HCT116 (cell line): Measurements from ENCODE around the gene KIAA0930. TPM values are rescaled to one million over a fixed set of nuclear protein-coding genes. Genes with fewer than 3 reads are reported as not detected.

Source experiments
- ATAC-seq: fragments of 200-7000 bp; cut with Tn5 transposase; 2 replicates; pipeline ENCODE4 v1.9.1; 2020; ENCODE audit warnings: mild to moderate bottlenecking, moderate library complexity
- BruUV-seq: library from RNA; stranded (reverse); fragments of 400-500 nt; replicated peaks from 2 replicates; lab custom pipeline; 2021; lab: Mats Ljungman, UMichigan
- CTCF ChIA-PET: fragments of 300-600 bp; sonication (Branson Sonifier 250); formaldehyde crosslinking; loops from one replicate; lab custom pipeline; 2021; ENCODE audit warnings: antibody characterized with exemption; lab: Charles Lee
- POLR2A ChIA-PET: fragments of 300-600, 350-600 bp; sonication (Branson Sonifier 250); formaldehyde crosslinking; loops from one replicate; lab custom pipeline; 2021; ENCODE audit warnings: antibody characterized with exemption; lab: Charles Lee
- RAD21 ChIA-PET, 2 experiments: fragments of 300-600 bp; sonication (Branson Sonifier 250); formaldehyde crosslinking; loops; one replicate each; lab custom pipeline; 2023; ENCODE audit warnings: low total read pairs in 2 of 2; ENCODE audit not compliant: uncharacterized antibody in 2 of 2, unreplicated experiment in 2 of 2, low non-redundant PET in 1 of 2; lab: Charles Lee
- DNase-seq: peaks from one replicate; pipeline ENCODE4 v3.0.0-alpha.2; 2010; ENCODE audit warnings: low read depth, low spot score
- H2AFZ ChIP-seq: fragments of 200-600 bp; shearing (Covaris generic), sonication (generic); 2 replicates; pipeline ENCODE4 v1.6.1; 2017; ENCODE audit warnings: low read depth, mixed run types, mixed read lengths, antibody characterized with exemption, low read length; ENCODE audit not compliant: poor library complexity, severe bottlenecking
- H3K27ac ChIP-seq: 2 replicates; pipeline ENCODE4 v1.5.1; 2012; ENCODE audit warnings: low read depth, low read length
- H3K27me3 ChIP-seq: fragments of 200-600 bp; sonication (generic); 2 replicates; pipeline ENCODE4 v1.6.1; 2016; ENCODE audit warnings: mixed run types, low read length, mixed read lengths; ENCODE audit not compliant: insufficient read depth
- H3K36me3 ChIP-seq, 2 experiments: fragments of 200-500 bp in 1 of 2; fragments of 200-600 bp in 1 of 2; sonication (Bioruptor generic) in 1 of 2; sonication (generic) in 1 of 2; 2 replicates each; pipeline versions ENCODE4 v1.5.1 to v1.6.1; 2014 to 2016; ENCODE audit warnings: low read length in 2 of 2, inconsistent platforms in 1 of 2, mixed read lengths in 1 of 2, mixed run types in 1 of 2; ENCODE audit not compliant: insufficient read depth in 2 of 2, control insufficient read depth in 1 of 2
- H3K4me1 ChIP-seq, 2 experiments: fragments of 200-600 bp in 1 of 2; sonication (generic) in 1 of 2; 2 replicates each; pipeline versions ENCODE4 v1.5.1 to v1.6.1; 2012 to 2017; ENCODE audit warnings: low read length in 2 of 2, inconsistent platforms in 1 of 2, mild to moderate bottlenecking in 1 of 2, mixed read lengths in 1 of 2, mixed run types in 1 of 2, moderate library complexity in 1 of 2; ENCODE audit not compliant: insufficient read depth in 2 of 2, control insufficient read depth in 1 of 2
- H3K4me2 ChIP-seq: fragments of 200-600 bp; sonication (generic); 2 replicates; pipeline ENCODE4 v1.6.1; 2017; ENCODE audit warnings: mixed run types, low read length, mixed read lengths
- H3K4me3 ChIP-seq, 2 experiments: fragments of 200-600 bp in 1 of 2; sonication (generic) in 1 of 2; replicated peaks in 1 of 2; 2 replicates each; pipeline ENCODE4 v1.5.1; 2011 to 2016; ENCODE audit warnings: low read length in 2 of 2, control low read depth in 1 of 2, low read depth in 1 of 2, mild to moderate bottlenecking in 1 of 2, mixed read lengths in 1 of 2, mixed run types in 1 of 2
- H3K79me2 ChIP-seq: fragments of 200-600 bp; sonication (generic); 2 replicates; pipeline ENCODE4 v1.6.1; 2017; ENCODE audit warnings: mild to moderate bottlenecking, mixed run types, low read length, moderate library complexity, mixed read lengths; ENCODE audit not compliant: insufficient read depth
- H3K9ac ChIP-seq: fragments of 200-600 bp; sonication (generic); 2 replicates; pipeline ENCODE4 v1.6.1; 2016; ENCODE audit warnings: low read length, mixed read lengths
- H3K9me2 ChIP-seq: fragments of 200-600 bp; sonication (generic), shearing (Covaris generic); 2 replicates; pipeline ENCODE4 v1.6.1; 2017; ENCODE audit warnings: mixed run types, mild to moderate bottlenecking, moderate library complexity; ENCODE audit not compliant: insufficient read depth
- H3K9me3 ChIP-seq, 2 experiments: fragments of 200-500 bp in 1 of 2; fragments of 200-600 bp in 1 of 2; sonication (Bioruptor generic) in 1 of 2; sonication (generic) in 1 of 2; 2 replicates each; pipeline ENCODE4 v1.6.1; 2014 to 2017; ENCODE audit warnings: low read length in 2 of 2, mixed read lengths in 2 of 2, inconsistent platforms in 1 of 2, low read depth in 1 of 2, mild to moderate bottlenecking in 1 of 2, mixed run types in 1 of 2, moderate library complexity in 1 of 2; ENCODE audit not compliant: control insufficient read depth in 1 of 2, insufficient read depth in 1 of 2
- H4K20me1 ChIP-seq: fragments of 200-600 bp; sonication (generic), shearing (Covaris generic); 2 replicates; pipeline ENCODE4 v1.6.1; 2017; ENCODE audit warnings: mixed run types, mild to moderate bottlenecking, moderate library complexity; ENCODE audit not compliant: insufficient read depth
- ATF3 ChIP-seq: IDR thresholded peaks from 2 replicates; pipeline ENCODE4 v1.6.1; 2012
- CBX3 ChIP-seq: IDR thresholded peaks from 2 replicates; pipeline ENCODE4 v1.6.1; 2012; ENCODE audit warnings: low read depth
- CEBPB ChIP-seq: IDR thresholded peaks from 2 replicates; pipeline ENCODE4 v1.6.1; 2012; ENCODE audit warnings: low read depth
- ELF1 ChIP-seq: IDR thresholded peaks from 2 replicates; pipeline ENCODE4 v1.6.1; 2012; ENCODE audit warnings: low read depth, borderline replicate concordance
- EZH2 ChIP-seq: fragments of 200-600 bp; sonication (generic); IDR thresholded peaks from 2 replicates; pipeline ENCODE4 v1.6.1; 2017; ENCODE audit warnings: antibody characterized with exemption, mixed run types
- FOSL1 ChIP-seq: IDR thresholded peaks from 2 replicates; pipeline ENCODE4 v1.6.1; 2012; ENCODE audit warnings: low read depth
- JUND ChIP-seq: IDR thresholded peaks from 2 replicates; pipeline ENCODE4 v1.6.1; 2012
- MAX ChIP-seq: IDR thresholded peaks from 2 replicates; pipeline ENCODE4 v1.6.1; 2012
- POLR2AphosphoS5 ChIP-seq: IDR thresholded peaks from 2 replicates; pipeline ENCODE4 v1.6.1; 2011; ENCODE audit warnings: mild to moderate bottlenecking, low read depth, low read length, moderate library complexity
- SIN3A ChIP-seq: IDR thresholded peaks from 2 replicates; pipeline ENCODE4 v1.6.1; 2012; ENCODE audit warnings: low read depth
- SP1 ChIP-seq: IDR thresholded peaks from 2 replicates; pipeline ENCODE4 v1.6.1; 2012; ENCODE audit warnings: low read depth
- SRF ChIP-seq: IDR thresholded peaks from 2 replicates; pipeline ENCODE4 v1.6.1; 2012; ENCODE audit warnings: low read depth
- TCF7L2 ChIP-seq: IDR thresholded peaks from 2 replicates; pipeline ENCODE4 v1.7.0; 2011; ENCODE audit warnings: borderline replicate concordance, inconsistent platforms; ENCODE audit not compliant: insufficient read depth, insufficient read length; ENCODE audit errors: extremely low read depth
- ZFX ChIP-seq: fragments of 450-650 bp; IDR thresholded peaks from 2 replicates; pipeline ENCODE4 v1.6.1; 2017
- ZNF274 ChIP-seq: fragments of 200-500 bp; sonication (Bioruptor generic); IDR thresholded peaks from 2 replicates; pipeline ENCODE4 v1.6.1; 2014; ENCODE audit warnings: mild to moderate bottlenecking, low read depth, low read length, inconsistent platforms
- intact Hi-C: fragments of 100-400 bp; cut with micrococcal nuclease; formaldehyde crosslinking; loops from 2 replicates; pipeline ENCODE4 v1.10.0; 2022
- total RNA-seq: library from RNA; stranded (reverse); gene quantifications from one replicate; pipeline ENCODE4 v1.2.1, GENCODE V29; 2021; ENCODE audit not compliant: unreplicated experiment
- TF ChIP-seq, protein P1 (sequence below), 3 experiments: fragments of 200-600 bp in 1 of 3; sonication (generic) in 1 of 3; IDR thresholded peaks in 2 of 3; conservative IDR thresholded peaks in 1 of 3; 2 replicates each; pipeline ENCODE4 v1.5.1; 2012 to 2017; ENCODE audit warnings: low read depth in 2 of 3, low read length in 2 of 3, antibody characterized with exemption in 1 of 3, borderline replicate concordance in 1 of 3, control low read depth in 1 of 3, mild to moderate bottlenecking in 1 of 3, mixed read lengths in 1 of 3, mixed run types in 1 of 3, moderate library complexity in 1 of 3; ENCODE audit not compliant: insufficient read depth in 1 of 3
- TF ChIP-seq, protein P2 (sequence below): IDR thresholded peaks from 2 replicates; pipeline ENCODE4 v1.6.1; 2012; ENCODE audit warnings: low read depth
- TF ChIP-seq, protein P3 (sequence below): IDR thresholded peaks from 2 replicates; pipeline ENCODE4 v1.6.1; 2011; ENCODE audit warnings: mild to moderate bottlenecking, low read length, moderate library complexity; ENCODE audit not compliant: insufficient replicate concordance; ENCODE audit errors: extremely low read depth

KIAA0930 gene
- total RNA-seq, 1 experiment from 2014 or later: 60.9 TPM

GRCh38 chr22:45212306-45212709 is 28.4 kb downstream of the KIAA0930 start:
- Histone ChIP-seq H3K4me2 (no peak overlapping the region), H3K79me2 (peaks cover 13% of the 10 kb centered on the region; the same call in 1 of the 2 replicates)
- CTCF ChIA-PET: no interaction called here

More at GRCh38 chr22:45212306-45212709, 28.4 kb downstream of the KIAA0930 start:
- Histone ChIP-seq H3K36me3 (peaks cover 0 to 3% of the 10 kb centered on the region in 2 experiments; a peak in 1 of 4 replicates), H3K4me1 (no peaks in the 10 kb centered on the region), H3K4me3 (no peak overlapping the region), H3K9me2 (no peaks in the 10 kb centered on the region), H2AFZ (no peak overlapping the region), H3K9me3 (no peaks in the 10 kb centered on the region)
- DNase-seq: no peak
- ChIA-PET POLR2A (no interaction called here), RAD21 (no interaction called here)
- no TSS peak for BruUV-seq
- TF ChIP-seq SRF (no peak), CEBPB (no peak), POLR2AphosphoS5 (no peak), CBX3 (no peak), TCF7L2 (no peak), ELF1 (no peak), ZNF274 (no peak), MAX (no peak), JUND (no peak), SP1 (no peak), EZH2 (no peak), ATF3 (no peak), FOSL1 (no peak), SIN3A (no peak), ZFX (no peak)
- TF ChIP-seq, protein P1, sequence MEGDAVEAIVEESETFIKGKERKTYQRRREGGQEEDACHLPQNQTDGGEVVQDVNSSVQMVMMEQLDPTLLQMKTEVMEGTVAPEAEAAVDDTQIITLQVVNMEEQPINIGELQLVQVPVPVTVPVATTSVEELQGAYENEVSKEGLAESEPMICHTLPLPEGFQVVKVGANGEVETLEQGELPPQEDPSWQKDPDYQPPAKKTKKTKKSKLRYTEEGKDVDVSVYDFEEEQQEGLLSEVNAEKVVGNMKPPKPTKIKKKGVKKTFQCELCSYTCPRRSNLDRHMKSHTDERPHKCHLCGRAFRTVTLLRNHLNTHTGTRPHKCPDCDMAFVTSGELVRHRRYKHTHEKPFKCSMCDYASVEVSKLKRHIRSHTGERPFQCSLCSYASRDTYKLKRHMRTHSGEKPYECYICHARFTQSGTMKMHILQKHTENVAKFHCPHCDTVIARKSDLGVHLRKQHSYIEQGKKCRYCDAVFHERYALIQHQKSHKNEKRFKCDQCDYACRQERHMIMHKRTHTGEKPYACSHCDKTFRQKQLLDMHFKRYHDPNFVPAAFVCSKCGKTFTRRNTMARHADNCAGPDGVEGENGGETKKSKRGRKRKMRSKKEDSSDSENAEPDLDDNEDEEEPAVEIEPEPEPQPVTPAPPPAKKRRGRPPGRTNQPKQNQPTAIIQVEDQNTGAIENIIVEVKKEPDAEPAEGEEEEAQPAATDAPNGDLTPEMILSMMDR (IDR thresholded peaks at IDR 0.05 in 2 of 3, conservative IDR thresholded peaks at IDR 0.05 in 1 of 3; ENCODE audit: borderline replicate concordance in 1 of 3, insufficient read depth in 1 of 3, low read depth in 2 of 3, low read length in 2 of 3): no peak
- TF ChIP-seq, protein P2, sequence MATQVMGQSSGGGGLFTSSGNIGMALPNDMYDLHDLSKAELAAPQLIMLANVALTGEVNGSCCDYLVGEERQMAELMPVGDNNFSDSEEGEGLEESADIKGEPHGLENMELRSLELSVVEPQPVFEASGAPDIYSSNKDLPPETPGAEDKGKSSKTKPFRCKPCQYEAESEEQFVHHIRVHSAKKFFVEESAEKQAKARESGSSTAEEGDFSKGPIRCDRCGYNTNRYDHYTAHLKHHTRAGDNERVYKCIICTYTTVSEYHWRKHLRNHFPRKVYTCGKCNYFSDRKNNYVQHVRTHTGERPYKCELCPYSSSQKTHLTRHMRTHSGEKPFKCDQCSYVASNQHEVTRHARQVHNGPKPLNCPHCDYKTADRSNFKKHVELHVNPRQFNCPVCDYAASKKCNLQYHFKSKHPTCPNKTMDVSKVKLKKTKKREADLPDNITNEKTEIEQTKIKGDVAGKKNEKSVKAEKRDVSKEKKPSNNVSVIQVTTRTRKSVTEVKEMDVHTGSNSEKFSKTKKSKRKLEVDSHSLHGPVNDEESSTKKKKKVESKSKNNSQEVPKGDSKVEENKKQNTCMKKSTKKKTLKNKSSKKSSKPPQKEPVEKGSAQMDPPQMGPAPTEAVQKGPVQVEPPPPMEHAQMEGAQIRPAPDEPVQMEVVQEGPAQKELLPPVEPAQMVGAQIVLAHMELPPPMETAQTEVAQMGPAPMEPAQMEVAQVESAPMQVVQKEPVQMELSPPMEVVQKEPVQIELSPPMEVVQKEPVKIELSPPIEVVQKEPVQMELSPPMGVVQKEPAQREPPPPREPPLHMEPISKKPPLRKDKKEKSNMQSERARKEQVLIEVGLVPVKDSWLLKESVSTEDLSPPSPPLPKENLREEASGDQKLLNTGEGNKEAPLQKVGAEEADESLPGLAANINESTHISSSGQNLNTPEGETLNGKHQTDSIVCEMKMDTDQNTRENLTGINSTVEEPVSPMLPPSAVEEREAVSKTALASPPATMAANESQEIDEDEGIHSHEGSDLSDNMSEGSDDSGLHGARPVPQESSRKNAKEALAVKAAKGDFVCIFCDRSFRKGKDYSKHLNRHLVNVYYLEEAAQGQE: no peak
- TF ChIP-seq, protein P3, sequence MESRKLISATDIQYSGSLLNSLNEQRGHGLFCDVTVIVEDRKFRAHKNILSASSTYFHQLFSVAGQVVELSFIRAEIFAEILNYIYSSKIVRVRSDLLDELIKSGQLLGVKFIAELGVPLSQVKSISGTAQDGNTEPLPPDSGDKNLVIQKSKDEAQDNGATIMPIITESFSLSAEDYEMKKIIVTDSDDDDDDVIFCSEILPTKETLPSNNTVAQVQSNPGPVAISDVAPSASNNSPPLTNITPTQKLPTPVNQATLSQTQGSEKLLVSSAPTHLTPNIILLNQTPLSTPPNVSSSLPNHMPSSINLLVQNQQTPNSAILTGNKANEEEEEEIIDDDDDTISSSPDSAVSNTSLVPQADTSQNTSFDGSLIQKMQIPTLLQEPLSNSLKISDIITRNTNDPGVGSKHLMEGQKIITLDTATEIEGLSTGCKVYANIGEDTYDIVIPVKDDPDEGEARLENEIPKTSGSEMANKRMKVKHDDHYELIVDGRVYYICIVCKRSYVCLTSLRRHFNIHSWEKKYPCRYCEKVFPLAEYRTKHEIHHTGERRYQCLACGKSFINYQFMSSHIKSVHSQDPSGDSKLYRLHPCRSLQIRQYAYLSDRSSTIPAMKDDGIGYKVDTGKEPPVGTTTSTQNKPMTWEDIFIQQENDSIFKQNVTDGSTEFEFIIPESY: no peak
- TF ChIP-seq, all 23 proteins: peak for 0
- Histone ChIP-seq H4K20me1 (no peaks in the 10 kb centered on the region), H3K27ac (no peak overlapping the region), H3K9ac (no peak overlapping the region), H3K27me3 (no peaks in the 10 kb centered on the region)
- intact Hi-C loops: no loop called here
- no peak for ATAC-seq
